ENCODE measurements around the gene TMEM272. TPM values are rescaled to one million over a fixed set of nuclear protein-coding genes. Genes with fewer than 3 reads are reported as not detected.
A peak's percentile ranks its signal among the peaks of the same experiment; 100 is the strongest.

The TMEM272 gene
- total and polyA plus RNA-seq, 2 of the 13 experiments (the other 11 are each of a cell fraction or from before 2014, with no cell fraction given) = 0.37 to 0.62 TPM

- TF ChIP-seq ZNF124 (CRISPR knock-in tag; IDR thresholded peaks at IDR 0.05) = no peak
- TF ChIP-seq SOX13 (IDR thresholded peaks at IDR 0.05) = no peak
- peak in 1 of 2 experiments; percentile 66; a peak in 1 of 4 replicates for TF ChIP-seq SOX13 (CRISPR knock-in tag; conservative IDR thresholded peaks at IDR 0.05 in 1 of 2, IDR thresholded peaks at IDR 0.05 in 1 of 2)
- TF ChIP-seq PHF20 (CRISPR knock-in tag; IDR thresholded peaks at IDR 0.05) = no peak; the same call in 1 of the 2 replicates
- peak; percentile 97 for TF ChIP-seq HIC2 (CRISPR knock-in tag; IDR thresholded peaks at IDR 0.05; ENCODE audit: low read depth)
- no peak for TF ChIP-seq ATF5 (CRISPR knock-in tag; IDR thresholded peaks at IDR 0.05; ENCODE audit: low read depth)
- TF ChIP-seq DZIP1 (CRISPR knock-in tag; IDR thresholded peaks at IDR 0.05) = no peak
- TF ChIP-seq SP4 (CRISPR knock-in tag; IDR thresholded peaks at IDR 0.05) = no peak
- no peak for TF ChIP-seq SMARCE1 (IDR thresholded peaks at IDR 0.05; ENCODE audit: borderline replicate concordance)
- 0 out of 2 replicates have a peak, but pooled peaks have one; percentile 33 for TF ChIP-seq ZBTB20 (CRISPR knock-in tag; IDR thresholded peaks at IDR 0.05; ENCODE audit: borderline replicate concordance, low read depth)
- TF ChIP-seq DRAP1 (CRISPR knock-in tag; IDR thresholded peaks at IDR 0.05) = no peak
- no peak for TF ChIP-seq ZNF563 (CRISPR knock-in tag; IDR thresholded peaks at IDR 0.05)
- peak; percentile 90 for TF ChIP-seq ARID5B (CRISPR knock-in tag; IDR thresholded peaks at IDR 0.05)
- no peak for TF ChIP-seq YEATS2 (CRISPR knock-in tag; IDR thresholded peaks at IDR 0.05; ENCODE audit: borderline replicate concordance)
- no peak for TF ChIP-seq NFYC (CRISPR knock-in tag; IDR thresholded peaks at IDR 0.05)
- no peak for TF ChIP-seq ZNF746 (CRISPR knock-in tag; IDR thresholded peaks at IDR 0.05)
- no peak for TF ChIP-seq MED8 (CRISPR knock-in tag; IDR thresholded peaks at IDR 0.05; ENCODE audit: insufficient replicate concordance)
- 0 out of 2 replicates have a peak, but pooled peaks have one; percentile 33 for TF ChIP-seq PITX1 (CRISPR knock-in tag; IDR thresholded peaks at IDR 0.05)
These were observed 80.5 kb downstream of the TMEM272 start (continued) for GRCh38 chr13:51764184-51765141.

Measured in HepG2 (cell line).